ENCODE data around the gene UCKL1. TPM values are rescaled to one million over a fixed set of nuclear protein-coding genes. Genes with fewer than 3 reads are reported as not detected.
A peak's percentile ranks its signal among the peaks of the same experiment; 100 is the strongest.

Gene UCKL1
- total RNA-seq, 3 donors from 2014 or later (not counting 1 experiment from before 2014, with no cell fraction given): 49.9 to 58.1 (median 49.9) TPM

- no peak overlapping the region for H3K27ac ChIP-seq (ENCODE audit: low read length)
- Mint-ChIP-seq H3K4me3 (no peak overlapping the region), H3K27ac (no peak overlapping the region), H3K36me3 (no peaks in the 10 kb centered on the region), H3K9me3 (no peaks in the 10 kb centered on the region), H3K27me3 (ENCODE audit: low read depth in 2 of 2) (no peaks in the 10 kb centered on the region), H3K4me1 (peaks cover 6 to 17% of the 10 kb centered on the region in 2 donors)
- no peaks in the 10 kb centered on the region for H3K27me3 ChIP-seq (ENCODE audit: control insufficient read depth, insufficient read depth, low read length)
- DNase-seq (no peak), ATAC-seq (no peak)
- intact Hi-C loops (cut with micrococcal nuclease): loop anchor here (2.0 kb wide), 1 partner anchor 21 kb away; the partner anchor contains the start of gene SAMD10
- peaks cover 2% of the 10 kb centered on the region for H3K36me3 ChIP-seq (ENCODE audit: control insufficient read depth, insufficient read depth, low read length)
- 79% methylated on average over 10 of the region's 13 CpGs for WGBS (ENCODE audit: insufficient coverage)
- H3K9me3 ChIP-seq (ENCODE audit: control insufficient read depth, insufficient read depth, low read length): no peaks in the 10 kb centered on the region
- TF ChIP-seq CTCF (IDR thresholded peaks at IDR 0.05): no peak
- H3K4me3 ChIP-seq (ENCODE audit: low read length): no peak overlapping the region
- H3K4me1 ChIP-seq (ENCODE audit: control insufficient read depth, insufficient read depth, low read length): peaks cover 33% of the 10 kb centered on the region
These were observed 1.6 kb upstream of the UCKL1 start for GRCh38 chr20:63957690-63958441.

GRCh38 chr20:63957004-63957689, 931 bp upstream of the UCKL1 start:
- Histone ChIP-seq H3K36me3 (ENCODE audit: control insufficient read depth, insufficient read depth, low read length) (peaks cover 2% of the 10 kb centered on the region), H3K27me3 (ENCODE audit: control insufficient read depth, insufficient read depth, low read length) (no peaks in the 10 kb centered on the region), H3K4me1 (ENCODE audit: control insufficient read depth, insufficient read depth, low read length) (peaks cover 33% of the 10 kb centered on the region), H3K27ac (ENCODE audit: low read length) (no peak overlapping the region), H3K9me3 (ENCODE audit: control insufficient read depth, insufficient read depth, low read length) (no peaks in the 10 kb centered on the region), H3K4me3 (ENCODE audit: low read length) (peak overlapping the region; percentile 50)
- peaks cover 6 to 17% of the 10 kb centered on the region in 2 donors for H3K4me1 Mint-ChIP-seq
- H3K4me3 Mint-ChIP-seq: peak overlapping the region; percentile 63
- WGBS (ENCODE audit: insufficient coverage): 5% methylated on average over 28 of the region's 28 CpGs
- ATAC-seq (peak; percentile 2 to 29 (median 8)), DNase-seq (peak; percentile 48 to 79)
- no peaks in the 10 kb centered on the region for H3K9me3 Mint-ChIP-seq
- peak overlapping the region in 1 of 2 donors; percentile 73 for H3K27ac Mint-ChIP-seq
- H3K27me3 Mint-ChIP-seq (ENCODE audit: low read depth in 2 of 2): no peaks in the 10 kb centered on the region
- intact Hi-C loops (cut with micrococcal nuclease): loop anchor here (2.0 kb wide), 1 partner anchor 22 kb away; the partner anchor contains the start of gene SAMD10
- TF ChIP-seq CTCF (IDR thresholded peaks at IDR 0.05): no peak
- no peaks in the 10 kb centered on the region for H3K36me3 Mint-ChIP-seq

DNA sequence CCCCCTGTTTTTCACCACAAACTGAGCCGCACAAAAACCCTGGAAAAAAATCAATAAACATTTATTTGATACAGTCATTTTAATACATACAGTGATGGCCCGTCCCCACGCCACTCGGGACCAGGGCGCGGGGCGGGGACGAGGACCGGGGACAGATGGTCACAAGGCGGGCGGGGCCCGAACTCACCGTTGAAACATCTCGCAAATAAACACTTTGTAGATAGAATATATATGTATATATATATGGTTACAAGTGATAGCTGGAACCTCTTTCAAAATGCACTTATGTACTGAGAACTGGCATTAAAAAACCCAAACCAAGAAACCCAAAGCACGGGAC, 418 bp upstream of the UCKL1 start:
- Mint-ChIP-seq H3K9me3 (no peaks in the 10 kb centered on the region), H3K4me1 (peaks cover 6 to 17% of the 10 kb centered on the region in 2 donors), H3K36me3 (no peaks in the 10 kb centered on the region), H3K27me3 (ENCODE audit: low read depth in 2 of 2) (no peaks in the 10 kb centered on the region), H3K4me3 (peak overlapping the region; percentile 87), H3K27ac (peak overlapping the region; percentile 59 to 73)
- TF ChIP-seq CTCF (IDR thresholded peaks at IDR 0.05): no peak
- ATAC-seq (peak in 2 of 3 donors; percentile 11 to 22), DNase-seq (no peak)
- no peaks in the 10 kb centered on the region for H3K9me3 ChIP-seq (ENCODE audit: control insufficient read depth, insufficient read depth, low read length)
- H3K36me3 ChIP-seq (ENCODE audit: control insufficient read depth, insufficient read depth, low read length): peaks cover 2% of the 10 kb centered on the region
- H3K27ac ChIP-seq (ENCODE audit: low read length): no peak overlapping the region
- no peaks in the 10 kb centered on the region for H3K27me3 ChIP-seq (ENCODE audit: control insufficient read depth, insufficient read depth, low read length)
- H3K4me1 ChIP-seq (ENCODE audit: control insufficient read depth, insufficient read depth, low read length): peaks cover 33% of the 10 kb centered on the region
- intact Hi-C loops (cut with micrococcal nuclease): loop anchor here (1.0 to 2.0 kb wide), 2 partner anchors 22 to 91 kb away; partner anchors contain the start of genes SAMD10 and TPD52L2
- 2% methylated on average over 13 of the region's 15 CpGs for WGBS (ENCODE audit: insufficient coverage)
- H3K4me3 ChIP-seq (ENCODE audit: low read length): peak overlapping the region; percentile 50
